Upper lobe of left lung (tissue), 6 donors: Measurements from ENCODE around the gene NLRP1. TPM values are rescaled to one million over a fixed set of nuclear protein-coding genes. Genes with fewer than 3 reads are reported as not detected.
A peak's percentile ranks its signal among the peaks of the same experiment; 100 is the strongest.

Source experiments
- ATAC-seq, 2 donors: fragments of 200-7000 bp; cut with Tn5 transposase; one replicate each; pipeline ENCODE4 v1.9.1; 2022; ENCODE audit warnings: mild to moderate bottlenecking in 2 of 2, moderate library complexity in 2 of 2; ENCODE audit not compliant: low FRiP score in 2 of 2
- DNase-seq, 2 donors: peaks; one replicate each; pipeline ENCODE4 v3.0.0-alpha.2; 2019 to 2020
- H3K27ac ChIP-seq, 4 donors: fragments of 200-600 bp; sonication (generic); one replicate each; pipeline ENCODE4 v1.5.1; 2016 to 2019
- H3K27me3 ChIP-seq, 4 donors: fragments of 200-600 bp; sonication (generic); one replicate each; pipeline ENCODE4 v1.5.1; 2017 to 2019
- H3K36me3 ChIP-seq, 4 donors: fragments of 200-600 bp; sonication (generic); one replicate each; pipeline ENCODE4 v1.5.1; 2016 to 2019
- H3K4me1 ChIP-seq, 4 donors: fragments of 200-600 bp; sonication (generic); one replicate each; pipeline ENCODE4 v1.5.1; 2018 to 2019
- H3K4me3 ChIP-seq, 4 donors: fragments of 200-600 bp; sonication (generic); one replicate each; pipeline ENCODE4 v1.5.1; 2017 to 2019; ENCODE audit warnings: mild to moderate bottlenecking in 2 of 4, moderate library complexity in 1 of 4
- H3K9me3 ChIP-seq, 4 donors: fragments of 200-600 bp; sonication (generic); one replicate each; pipeline ENCODE4 v1.5.1; 2018 to 2019
- CTCF ChIP-seq, 6 experiments: fragments of 450-650 bp in 4 of 6; fragments of 200-600 bp in 2 of 6; sonication (generic) in 2 of 6; IDR thresholded peaks; one replicate each; pipeline ENCODE4 v1.5.1; 2016 to 2019; ENCODE audit warnings: antibody characterized with exemption in 6 of 6
- EP300 ChIP-seq, 4 donors: sonication (generic); formaldehyde crosslinking; IDR thresholded peaks; one replicate each; pipeline ENCODE4 v1.5.1; 2017; ENCODE audit warnings: antibody characterized with exemption in 4 of 4, control low read depth in 2 of 4
- POLR2A ChIP-seq, 4 donors: fragments of 450-650 bp; IDR thresholded peaks; one replicate each; pipeline ENCODE4 v1.5.1; 2016 to 2017; ENCODE audit warnings: antibody characterized with exemption in 4 of 4, mild to moderate bottlenecking in 2 of 4
- POLR2AphosphoS5 ChIP-seq, 2 donors: sonication (generic); formaldehyde crosslinking; IDR thresholded peaks; one replicate each; pipeline ENCODE4 v1.5.1; 2017; ENCODE audit warnings: antibody characterized with exemption in 2 of 2
- WGBS, 2 donors: methylation state at CpG; one replicate each; pipeline ENCODE4 v1.1.5; 2017 to 2018; 5-methylcytosine and 5-hydroxymethylcytosine counted together
- total RNA-seq, 6 donors: library from RNA; depleted of rRNA in 4 of 6; stranded (reverse); fragments of >200 nt in 4 of 6; gene quantifications; one replicate each; pipeline versions ENCODE4 v1.1.0 to v1.2.1, GENCODE V29; 2016 to 2021
- donor health status: DM: no; HTN: no; CAD: no; lungs with moderate emphysema.
- donor health status: DM: no; HTN: yes; CAD: no; lungs with severe emphysema.

Gene NLRP1
- total RNA-seq, 6 donors from 2014 or later: 24.3 to 137 (median 41.5) TPM

- DNase-seq (no peak), ATAC-seq (no peak)
- WGBS, 2 donors: 73% methylated on average over 2 of the region's 2 CpGs
- no peaks in the 10 kb centered on the region for H3K9me3 ChIP-seq
- H3K4me3 ChIP-seq: no peak overlapping the region
- no peaks in the 10 kb centered on the region for H3K36me3 ChIP-seq
- TF ChIP-seq POLR2AphosphoS5 (IDR thresholded peaks at IDR 0.05): no peak
- TF ChIP-seq EP300 (IDR thresholded peaks at IDR 0.05): no peak
- TF ChIP-seq POLR2A (IDR thresholded peaks at IDR 0.05): no peak
- TF ChIP-seq CTCF (IDR thresholded peaks at IDR 0.05): no peak
- H3K27ac ChIP-seq: no peak overlapping the region
- no peaks in the 10 kb centered on the region for H3K4me1 ChIP-seq
- H3K27me3 ChIP-seq: no peaks in the 10 kb centered on the region
Measured at GRCh38 chr17:5618476-5618875, 34.2 kb upstream of the NLRP1 start.

- ATAC-seq (no peak), DNase-seq (no peak)
- Histone ChIP-seq H3K4me1 (no peaks in the 10 kb centered on the region), H3K36me3 (no peaks in the 10 kb centered on the region), H3K27ac (no peak overlapping the region), H3K9me3 (no peaks in the 10 kb centered on the region), H3K4me3 (no peak overlapping the region), H3K27me3 (no peaks in the 10 kb centered on the region)
- 74 to 89% methylated on average over 2 of the region's 2 CpGs for WGBS, 2 donors
- no peak for TF ChIP-seq POLR2A (IDR thresholded peaks at IDR 0.05)
- TF ChIP-seq POLR2AphosphoS5 (IDR thresholded peaks at IDR 0.05): no peak
- no peak for TF ChIP-seq CTCF (IDR thresholded peaks at IDR 0.05)
- TF ChIP-seq EP300 (IDR thresholded peaks at IDR 0.05): no peak
Measured at GRCh38 chr17:5615476-5615875, 31.2 kb upstream of the NLRP1 start.

- Histone ChIP-seq H3K27me3 (no peaks in the 10 kb centered on the region), H3K36me3 (no peaks in the 10 kb centered on the region), H3K4me3 (no peak overlapping the region), H3K9me3 (no peaks in the 10 kb centered on the region), H3K27ac (no peak overlapping the region), H3K4me1 (no peaks in the 10 kb centered on the region)
- TF ChIP-seq POLR2AphosphoS5 (IDR thresholded peaks at IDR 0.05): no peak
- no peak for TF ChIP-seq CTCF (IDR thresholded peaks at IDR 0.05)
- peak in 1 of 2 donors; percentile 76 for ATAC-seq
- DNase-seq: peak in 1 of 2 donors; percentile 24
- 26 to 30% methylated on average over 6 of the region's 6 CpGs for WGBS, 2 donors
Measured at GRCh38 chr17:5610956-5611355, 26.6 kb upstream of the NLRP1 start.

- ATAC-seq: no peak
- no peaks in the 10 kb centered on the region for H3K27me3 ChIP-seq
- peaks cover 0 to 9% (median 0%) of the 10 kb centered on the region in 4 donors for H3K9me3 ChIP-seq
- H3K4me1 ChIP-seq: no peaks in the 10 kb centered on the region
- H3K4me3 ChIP-seq: no peak overlapping the region
- no peaks in the 10 kb centered on the region for H3K36me3 ChIP-seq
- TF ChIP-seq CTCF (IDR thresholded peaks at IDR 0.05) (no peak), EP300 (IDR thresholded peaks at IDR 0.05) (no peak)
- H3K27ac ChIP-seq: no peak overlapping the region
- 66 to 69% methylated on average over 12 of the region's 12 CpGs for WGBS, 2 donors
- DNase-seq: no peak
Measured at GRCh38 chr17:5608399-5609112, 24.2 kb upstream of the NLRP1 start.

- WGBS, 2 donors: 53 to 73% methylated on average over 3 of the region's 3 CpGs
- Histone ChIP-seq H3K27ac (no peak overlapping the region), H3K27me3 (no peaks in the 10 kb centered on the region)
Measured at GRCh38 chr17:5607946-5608345, 23.6 kb upstream of the NLRP1 start.

More at GRCh38 chr17:5607946-5608345, 23.6 kb upstream of the NLRP1 start:
- Histone ChIP-seq H3K36me3 (no peaks in the 10 kb centered on the region), H3K9me3 (peaks cover 0 to 9% (median 0%) of the 10 kb centered on the region in 4 donors), H3K4me1 (no peaks in the 10 kb centered on the region), H3K4me3 (no peak overlapping the region)
- TF ChIP-seq CTCF (IDR thresholded peaks at IDR 0.05) (no peak), POLR2AphosphoS5 (IDR thresholded peaks at IDR 0.05) (no peak), EP300 (IDR thresholded peaks at IDR 0.05) (no peak), POLR2A (IDR thresholded peaks at IDR 0.05) (no peak)
- no peak for ATAC-seq
- DNase-seq: no peak
